H1 (cell line): ENCODE measurements around the gene BORCS8. TPM values are rescaled to one million over a fixed set of nuclear protein-coding genes. Genes with fewer than 3 reads are reported as not detected.

Experiments used
- ATF3 ChIP-seq: IDR thresholded peaks from 2 replicates; pipeline ENCODE4 v1.6.1; 2011; ENCODE audit warnings: low read depth, mild to moderate bottlenecking, low read length; ENCODE audit not compliant: insufficient read depth
- HDAC6 ChIP-seq: IDR thresholded peaks from one replicate; pipeline ENCODE4 v1.7.1; 2012; ENCODE audit warnings: low read depth, mild to moderate bottlenecking, inconsistent platforms, low read length, moderate library complexity
- polyA plus RNA-seq, 7 experiments: library from polyadenylated mRNA; depleted of rRNA in 3 of 7; stranded (reverse) in 5 of 7; unstranded in 2 of 7; fragments of >200 nt in 5 of 7; fragments of 200-250 nt in 2 of 7; gene quantifications; 1 replicate in 5 of 7; 2 replicates in 1 of 7; 4 replicates in 1 of 7; pipeline versions ENCODE4 v1.2.1 to v1.2.3, GENCODE V29; 2011 to 2013; ENCODE audit warnings: missing spikeins in 2 of 7, mixed read lengths in 2 of 7
- total RNA-seq: library from RNA; stranded (reverse); fragmentation: NEBNext Ultra II Directional; extraction: Animal tissue kit (Norgen Biotek cat#: 25700); gene quantifications from 2 replicates; pipeline ENCODE4 v1.2.1, GENCODE V29; 2021

The BORCS8 gene
- total and polyA plus RNA-seq, 2 of the 8 experiments (the other 6 are each of a cell fraction or from before 2014, with no cell fraction given) = 15.0 to 15.9 TPM

DNA sequence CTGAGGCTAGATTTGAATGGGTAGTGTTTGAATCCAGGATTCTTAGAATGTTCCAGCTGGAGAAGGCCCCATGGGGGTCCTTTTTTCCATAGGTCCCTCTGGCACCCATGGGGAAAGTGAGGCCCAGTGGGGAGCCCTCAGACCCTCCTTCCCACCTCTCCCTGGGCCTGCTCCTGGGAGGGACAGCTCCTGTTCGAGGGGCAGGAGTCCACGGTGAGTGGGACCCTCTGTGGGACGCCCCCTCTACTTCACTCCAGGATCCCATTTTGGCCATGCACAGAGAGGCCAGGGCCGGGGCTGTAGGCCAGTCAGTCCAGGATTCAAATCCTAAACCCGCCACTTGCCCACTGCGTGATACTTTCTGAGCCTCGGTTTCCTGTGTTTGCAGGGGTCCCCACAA, 29.5 kb downstream of the BORCS8 start (continued):
- no peak for TF ChIP-seq ATF3
- TF ChIP-seq HDAC6 = no peak
